SK-N-SH (cell line): ENCODE measurements around the gene SNAP23. TPM values are rescaled to one million over a fixed set of nuclear protein-coding genes. Genes with fewer than 3 reads are reported as not detected.

Source experiments
- CTCF ChIA-PET: fragments of 300-600, 350-600 bp; formaldehyde crosslinking; extraction: SDS; loops from one replicate; lab custom pipeline; 2021; lab: Yijun Ruan, JAX
- POLR2A ChIA-PET: fragments of 350-600 bp; sonication (Branson Sonifier 250); formaldehyde crosslinking; extraction: SDS; loops from one replicate; lab custom pipeline; 2020; ENCODE audit warnings: antibody characterized with exemption, inconsistent platforms; lab: Yijun Ruan, JAX
- DNase-seq: peaks from one replicate; pipeline ENCODE4 v3.0.0; 2012
- H2AFZ ChIP-seq: fragments of 200-600 bp; sonication (generic); 2 replicates; pipeline ENCODE4 v1.8.1; 2016; ENCODE audit warnings: antibody characterized with exemption, mild to moderate bottlenecking, low read depth
- H3F3A ChIP-seq: fragments of 200-600 bp; sonication (generic); replicated peaks from 2 replicates; pipeline ENCODE3; 2016; ENCODE audit warnings: antibody characterized with exemption, mild to moderate bottlenecking; ENCODE audit not compliant: insufficient read depth
- H3K27ac ChIP-seq, 2 experiments: fragments of 200-500 bp in 1 of 2; fragments of 200-600 bp in 1 of 2; sonication (Bioruptor generic) in 1 of 2; sonication (generic), shearing (Covaris generic) in 1 of 2; 2 replicates each; pipeline versions ENCODE4 v1.5.1 to v1.6.1; 2014 to 2016; ENCODE audit warnings: low read depth in 2 of 2, inconsistent platforms in 1 of 2, low read length in 1 of 2, mild to moderate bottlenecking in 1 of 2, mixed read lengths in 1 of 2
- H3K27me3 ChIP-seq: fragments of 200-600 bp; sonication (generic), shearing (Covaris generic); 2 replicates; pipeline ENCODE4 v1.6.1; 2016; ENCODE audit warnings: mixed run types; ENCODE audit not compliant: insufficient read depth
- H3K36me3 ChIP-seq, 2 experiments: fragments of 200-500 bp in 1 of 2; fragments of 200-600 bp in 1 of 2; sonication (Bioruptor generic) in 1 of 2; sonication (generic) in 1 of 2; replicated peaks in 1 of 2; 2 replicates each; pipeline versions ENCODE3 to v1.5.1; 2014 to 2016; ENCODE audit warnings: low read length in 1 of 2, mild to moderate bottlenecking in 1 of 2; ENCODE audit not compliant: insufficient read depth in 2 of 2, control insufficient read depth in 1 of 2
- H3K4me1 ChIP-seq, 2 experiments: fragments of 200-500 bp in 1 of 2; fragments of 200-600 bp in 1 of 2; sonication (Bioruptor generic) in 1 of 2; sonication (generic), shearing (Covaris generic) in 1 of 2; 2 replicates each; pipeline versions ENCODE4 v1.5.1 to v1.6.1; 2014 to 2016; ENCODE audit warnings: low read depth in 1 of 2, low read length in 1 of 2, mixed run types in 1 of 2; ENCODE audit not compliant: insufficient read depth in 2 of 2, control insufficient read depth in 1 of 2
- H3K4me2 ChIP-seq: fragments of 200-600 bp; sonication (generic), shearing (Covaris generic); 2 replicates; pipeline ENCODE4 v1.6.1; 2017; ENCODE audit warnings: mixed run types
- H3K4me3 ChIP-seq, 2 experiments: fragments of 200-500 bp in 1 of 2; fragments of 200-600 bp in 1 of 2; sonication (Bioruptor generic) in 1 of 2; sonication (generic), shearing (Covaris generic) in 1 of 2; 2 replicates each; pipeline versions ENCODE4 v1.5.1 to v1.8.1; 2014 to 2016; ENCODE audit warnings: low read depth in 2 of 2, inconsistent platforms in 1 of 2, low read length in 1 of 2, mild to moderate bottlenecking in 1 of 2, mixed read lengths in 1 of 2, moderate library complexity in 1 of 2
- H3K79me2 ChIP-seq: fragments of 200-600 bp; sonication (generic); 2 replicates; pipeline ENCODE4 v1.8.1; 2017; ENCODE audit warnings: mild to moderate bottlenecking; ENCODE audit not compliant: insufficient read depth
- H3K9ac ChIP-seq: fragments of 200-600 bp; sonication (generic); 2 replicates; pipeline ENCODE4 v1.6.1; 2017; ENCODE audit warnings: mixed run types
- H3K9me2 ChIP-seq: fragments of 200-600 bp; sonication (generic); 2 replicates; pipeline ENCODE4 v1.6.1; 2017; ENCODE audit warnings: mixed run types
- H3K9me3 ChIP-seq: fragments of 200-600 bp; sonication (generic); 2 replicates; pipeline ENCODE4 v1.6.1; 2017; ENCODE audit warnings: mixed run types, mild to moderate bottlenecking, moderate library complexity
- H4K20me1 ChIP-seq: fragments of 200-600 bp; sonication (generic); 2 replicates; pipeline ENCODE4 v1.6.1; 2017; ENCODE audit warnings: mild to moderate bottlenecking, mixed run types; ENCODE audit not compliant: insufficient read depth
- CHD2 ChIP-seq: fragments of 150-350 bp; IDR thresholded peaks from 2 replicates; pipeline ENCODE4 v1.6.1; 2018; ENCODE audit warnings: low read length; ENCODE audit not compliant: partially characterized antibody
- FOXJ3 ChIP-seq: sonication (generic); formaldehyde crosslinking; IDR thresholded peaks from 2 replicates; pipeline ENCODE4 v1.5.1; 2020; ENCODE audit warnings: mild to moderate bottlenecking, missing genetic modification reagents
- FOXM1 ChIP-seq: IDR thresholded peaks from 2 replicates; pipeline ENCODE4 v1.4.0; 2012; ENCODE audit warnings: low read depth, mild to moderate bottlenecking
- GATA2 ChIP-seq: sonication (generic); formaldehyde crosslinking; IDR thresholded peaks from 2 replicates; pipeline ENCODE4 v1.5.0; 2020; ENCODE audit warnings: mild to moderate bottlenecking, missing genetic modification reagents
- JUND ChIP-seq: IDR thresholded peaks from 2 replicates; pipeline ENCODE4 v1.4.0; 2012
- MEF2A ChIP-seq: IDR thresholded peaks from 2 replicates; pipeline ENCODE4 v1.4.0; 2012; ENCODE audit warnings: low read depth, borderline replicate concordance
- NFIC ChIP-seq: IDR thresholded peaks from 2 replicates; pipeline ENCODE4 v1.4.0; 2012; ENCODE audit warnings: borderline replicate concordance
- NRF1 ChIP-seq: IDR thresholded peaks from 2 replicates; pipeline ENCODE4 v1.6.1; 2012; ENCODE audit warnings: low read depth, mild to moderate bottlenecking, low read length
- POLR2AphosphoS5 ChIP-seq: IDR thresholded peaks from 2 replicates; pipeline ENCODE4 v1.6.1; 2012; ENCODE audit warnings: low read depth, low read length
- RAD21 ChIP-seq: IDR thresholded peaks from 2 replicates; pipeline ENCODE4 v1.6.1; 2012; ENCODE audit warnings: mild to moderate bottlenecking, low read length
- RXRA ChIP-seq: IDR thresholded peaks from 2 replicates; pipeline ENCODE4 v1.4.0; 2012; ENCODE audit warnings: low read depth, mild to moderate bottlenecking, borderline replicate concordance
- SMC3 ChIP-seq: IDR thresholded peaks from 2 replicates; pipeline ENCODE4 v1.6.1; 2012; ENCODE audit warnings: low read depth, low read length, improper control_type of control experiment
- YY1 ChIP-seq: IDR thresholded peaks from 2 replicates; pipeline ENCODE4 v1.4.0; 2012; ENCODE audit warnings: low read depth, mild to moderate bottlenecking
- WGBS: methylation state at CpG from one replicate; pipeline ENCODE4 v1.1.6; 2017; ENCODE audit warnings: low lambda C conversion rate; 5-methylcytosine and 5-hydroxymethylcytosine counted together
- polyA plus RNA-seq, 3 experiments: library from polyadenylated mRNA; depleted of rRNA; stranded (reverse); fragments of >200 nt; gene quantifications; 2 replicates each; pipeline ENCODE4 v1.2.3, GENCODE V29; 2012
- TF ChIP-seq, protein P1 (sequence below): IDR thresholded peaks from 2 replicates; pipeline ENCODE4 v1.4.0; 2012; ENCODE audit warnings: low read depth
- TF ChIP-seq, protein P2 (sequence below): IDR thresholded peaks from 2 replicates; pipeline ENCODE4 v1.4.0; 2012; ENCODE audit warnings: low read depth, borderline replicate concordance
- TF ChIP-seq, protein P3 (sequence below): fragments of 150-350 bp; IDR thresholded peaks from 2 replicates; pipeline ENCODE4 v1.6.1; 2016; ENCODE audit warnings: mild to moderate bottlenecking, low read depth, low read length
- TF ChIP-seq, protein P4 (sequence below): IDR thresholded peaks from 2 replicates; pipeline ENCODE4; 2012
- TF ChIP-seq, protein P5 (sequence below): IDR thresholded peaks from 2 replicates; pipeline ENCODE4 v1.6.1; 2012; ENCODE audit warnings: mild to moderate bottlenecking, low read depth, low read length, moderate library complexity

SNAP23 gene
- polyA plus RNA-seq, 1 of the 3 experiments (the other 2 are of a cell fraction) = 39.2 TPM

DNA sequence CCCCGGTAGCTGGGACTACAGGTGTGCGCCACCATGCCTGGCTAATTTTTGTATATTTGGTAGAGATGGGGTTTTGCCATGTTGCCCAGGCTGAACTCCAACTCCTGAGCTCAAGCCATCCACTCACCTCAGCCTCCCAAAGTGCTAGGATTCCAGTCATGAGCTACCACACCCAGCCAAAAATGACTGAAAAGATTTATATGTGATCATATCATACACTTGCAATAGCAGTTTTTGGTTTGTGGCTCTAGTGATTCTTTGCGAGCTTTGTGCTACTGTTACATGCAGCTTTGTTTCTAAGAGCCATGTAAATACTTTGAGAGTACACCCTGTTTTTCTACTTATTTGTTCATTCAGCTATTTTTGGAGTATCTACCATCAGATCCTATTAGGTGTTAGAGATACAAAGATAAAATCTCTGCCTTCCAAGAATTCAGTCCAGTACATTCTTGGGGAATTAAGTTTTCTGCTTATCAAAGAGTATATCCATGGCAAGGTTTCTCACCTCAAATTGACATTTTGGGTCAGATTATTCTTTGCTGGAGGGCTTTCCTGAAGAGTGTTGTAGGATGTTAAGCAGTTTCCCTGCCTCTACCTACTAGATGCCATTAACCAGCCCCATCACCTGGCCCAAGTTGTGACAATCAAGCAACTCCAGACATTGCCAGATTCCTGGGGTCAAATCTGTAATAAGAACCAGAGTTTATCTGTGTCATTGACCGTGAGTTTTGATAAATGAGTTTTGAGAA is 15.0 kb downstream of the SNAP23 start:
- DNase-seq = no peak
- Histone ChIP-seq H4K20me1 (no peaks in the 10 kb centered on the region), H3K27ac (no peak overlapping the region), H2AFZ (no peak overlapping the region), H3K4me2 (no peak overlapping the region), H3K36me3 (peaks cover 5 to 37% of the 10 kb centered on the region in 2 experiments), H3K4me3 (no peak overlapping the region), H3K27me3 (no peaks in the 10 kb centered on the region), H3K79me2 (peaks cover 62% of the 10 kb centered on the region), H3K9me3 (no peaks in the 10 kb centered on the region), H3K9me2 (no peaks in the 10 kb centered on the region), H3K4me1 (peaks cover 2 to 8% of the 10 kb centered on the region in 2 experiments; a peak in 2 of 4 replicates), H3F3A (no peaks in the 10 kb centered on the region), H3K9ac (no peak overlapping the region)
- CTCF ChIA-PET = no interaction called here
- WGBS = 96% methylated on average over 4 of the region's 4 CpGs
- TF ChIP-seq NFIC (no peak), FOXJ3 (CRISPR knock-in tag) (no peak), RXRA (no peak), FOXM1 (no peak), GATA2 (CRISPR knock-in tag) (no peak), JUND (no peak)
- TF ChIP-seq, protein P1, sequence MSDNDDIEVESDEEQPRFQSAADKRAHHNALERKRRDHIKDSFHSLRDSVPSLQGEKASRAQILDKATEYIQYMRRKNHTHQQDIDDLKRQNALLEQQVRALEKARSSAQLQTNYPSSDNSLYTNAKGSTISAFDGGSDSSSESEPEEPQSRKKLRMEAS = no peak
- POLR2A ChIA-PET = no interaction called here

DNA sequence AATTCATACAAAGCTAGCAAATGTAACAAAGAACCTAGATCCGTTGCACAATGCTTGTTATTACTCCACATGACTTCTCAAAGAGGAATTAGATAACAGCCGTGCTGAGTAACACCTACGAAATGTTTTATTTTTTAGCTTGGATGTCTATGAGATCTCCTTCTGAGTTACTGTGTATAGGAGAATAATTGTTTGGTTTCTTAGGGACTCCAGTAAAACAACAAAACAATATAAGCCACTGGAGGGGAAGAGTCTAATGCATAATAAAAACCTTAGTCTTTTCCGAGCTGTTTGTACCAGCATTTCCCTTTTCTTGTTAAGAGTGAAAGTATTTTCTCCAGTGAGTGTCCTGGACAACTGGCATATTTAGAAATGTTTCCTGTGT is 15.6 kb downstream of the SNAP23 start:
- no peak overlapping the region for H3K27ac ChIP-seq
- H3K9me2 ChIP-seq = no peaks in the 10 kb centered on the region
- no peaks in the 10 kb centered on the region for H3K27me3 ChIP-seq
- H4K20me1 ChIP-seq = no peaks in the 10 kb centered on the region
- H3F3A ChIP-seq = no peaks in the 10 kb centered on the region
- no peak for TF ChIP-seq RAD21
- TF ChIP-seq, protein P2, sequence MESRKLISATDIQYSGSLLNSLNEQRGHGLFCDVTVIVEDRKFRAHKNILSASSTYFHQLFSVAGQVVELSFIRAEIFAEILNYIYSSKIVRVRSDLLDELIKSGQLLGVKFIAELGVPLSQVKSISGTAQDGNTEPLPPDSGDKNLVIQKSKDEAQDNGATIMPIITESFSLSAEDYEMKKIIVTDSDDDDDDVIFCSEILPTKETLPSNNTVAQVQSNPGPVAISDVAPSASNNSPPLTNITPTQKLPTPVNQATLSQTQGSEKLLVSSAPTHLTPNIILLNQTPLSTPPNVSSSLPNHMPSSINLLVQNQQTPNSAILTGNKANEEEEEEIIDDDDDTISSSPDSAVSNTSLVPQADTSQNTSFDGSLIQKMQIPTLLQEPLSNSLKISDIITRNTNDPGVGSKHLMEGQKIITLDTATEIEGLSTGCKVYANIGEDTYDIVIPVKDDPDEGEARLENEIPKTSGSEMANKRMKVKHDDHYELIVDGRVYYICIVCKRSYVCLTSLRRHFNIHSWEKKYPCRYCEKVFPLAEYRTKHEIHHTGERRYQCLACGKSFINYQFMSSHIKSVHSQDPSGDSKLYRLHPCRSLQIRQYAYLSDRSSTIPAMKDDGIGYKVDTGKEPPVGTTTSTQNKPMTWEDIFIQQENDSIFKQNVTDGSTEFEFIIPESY = no peak
- TF ChIP-seq RXRA = no peak
- TF ChIP-seq GATA2 (CRISPR knock-in tag) = no peak
- TF ChIP-seq, protein P1 = no peak
- TF ChIP-seq YY1 = no peak
- TF ChIP-seq, protein P3, sequence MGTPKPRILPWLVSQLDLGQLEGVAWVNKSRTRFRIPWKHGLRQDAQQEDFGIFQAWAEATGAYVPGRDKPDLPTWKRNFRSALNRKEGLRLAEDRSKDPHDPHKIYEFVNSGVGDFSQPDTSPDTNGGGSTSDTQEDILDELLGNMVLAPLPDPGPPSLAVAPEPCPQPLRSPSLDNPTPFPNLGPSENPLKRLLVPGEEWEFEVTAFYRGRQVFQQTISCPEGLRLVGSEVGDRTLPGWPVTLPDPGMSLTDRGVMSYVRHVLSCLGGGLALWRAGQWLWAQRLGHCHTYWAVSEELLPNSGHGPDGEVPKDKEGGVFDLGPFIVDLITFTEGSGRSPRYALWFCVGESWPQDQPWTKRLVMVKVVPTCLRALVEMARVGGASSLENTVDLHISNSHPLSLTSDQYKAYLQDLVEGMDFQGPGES = no peak
- TF ChIP-seq, protein P4, sequence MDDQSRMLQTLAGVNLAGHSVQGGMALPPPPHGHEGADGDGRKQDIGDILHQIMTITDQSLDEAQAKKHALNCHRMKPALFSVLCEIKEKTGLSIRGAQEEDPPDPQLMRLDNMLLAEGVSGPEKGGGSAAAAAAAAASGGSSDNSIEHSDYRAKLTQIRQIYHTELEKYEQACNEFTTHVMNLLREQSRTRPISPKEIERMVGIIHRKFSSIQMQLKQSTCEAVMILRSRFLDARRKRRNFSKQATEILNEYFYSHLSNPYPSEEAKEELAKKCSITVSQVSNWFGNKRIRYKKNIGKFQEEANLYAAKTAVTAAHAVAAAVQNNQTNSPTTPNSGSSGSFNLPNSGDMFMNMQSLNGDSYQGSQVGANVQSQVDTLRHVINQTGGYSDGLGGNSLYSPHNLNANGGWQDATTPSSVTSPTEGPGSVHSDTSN = no peak
- no peak for TF ChIP-seq CHD2
- no peak for TF ChIP-seq JUND
- TF ChIP-seq NRF1 = no peak
- TF ChIP-seq, protein P5, sequence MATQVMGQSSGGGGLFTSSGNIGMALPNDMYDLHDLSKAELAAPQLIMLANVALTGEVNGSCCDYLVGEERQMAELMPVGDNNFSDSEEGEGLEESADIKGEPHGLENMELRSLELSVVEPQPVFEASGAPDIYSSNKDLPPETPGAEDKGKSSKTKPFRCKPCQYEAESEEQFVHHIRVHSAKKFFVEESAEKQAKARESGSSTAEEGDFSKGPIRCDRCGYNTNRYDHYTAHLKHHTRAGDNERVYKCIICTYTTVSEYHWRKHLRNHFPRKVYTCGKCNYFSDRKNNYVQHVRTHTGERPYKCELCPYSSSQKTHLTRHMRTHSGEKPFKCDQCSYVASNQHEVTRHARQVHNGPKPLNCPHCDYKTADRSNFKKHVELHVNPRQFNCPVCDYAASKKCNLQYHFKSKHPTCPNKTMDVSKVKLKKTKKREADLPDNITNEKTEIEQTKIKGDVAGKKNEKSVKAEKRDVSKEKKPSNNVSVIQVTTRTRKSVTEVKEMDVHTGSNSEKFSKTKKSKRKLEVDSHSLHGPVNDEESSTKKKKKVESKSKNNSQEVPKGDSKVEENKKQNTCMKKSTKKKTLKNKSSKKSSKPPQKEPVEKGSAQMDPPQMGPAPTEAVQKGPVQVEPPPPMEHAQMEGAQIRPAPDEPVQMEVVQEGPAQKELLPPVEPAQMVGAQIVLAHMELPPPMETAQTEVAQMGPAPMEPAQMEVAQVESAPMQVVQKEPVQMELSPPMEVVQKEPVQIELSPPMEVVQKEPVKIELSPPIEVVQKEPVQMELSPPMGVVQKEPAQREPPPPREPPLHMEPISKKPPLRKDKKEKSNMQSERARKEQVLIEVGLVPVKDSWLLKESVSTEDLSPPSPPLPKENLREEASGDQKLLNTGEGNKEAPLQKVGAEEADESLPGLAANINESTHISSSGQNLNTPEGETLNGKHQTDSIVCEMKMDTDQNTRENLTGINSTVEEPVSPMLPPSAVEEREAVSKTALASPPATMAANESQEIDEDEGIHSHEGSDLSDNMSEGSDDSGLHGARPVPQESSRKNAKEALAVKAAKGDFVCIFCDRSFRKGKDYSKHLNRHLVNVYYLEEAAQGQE = no peak
- TF ChIP-seq POLR2AphosphoS5 = no peak
- no peak for TF ChIP-seq MEF2A
- TF ChIP-seq FOXM1 = no peak
- no peak for TF ChIP-seq SMC3
- TF ChIP-seq, all 33 proteins: peak for 0
- peaks cover 9 to 33% of the 10 kb centered on the region in 2 experiments for H3K36me3 ChIP-seq
- H2AFZ ChIP-seq = no peak overlapping the region
- ChIA-PET POLR2A (no interaction called here), CTCF (no interaction called here)
- H3K4me3 ChIP-seq = no peak overlapping the region
- peaks cover 57% of the 10 kb centered on the region for H3K79me2 ChIP-seq
- WGBS = 91% methylated on average over 4 of the region's 4 CpGs
- H3K9me3 ChIP-seq = no peaks in the 10 kb centered on the region
- peaks cover 2 to 8% of the 10 kb centered on the region in 2 experiments; a peak in 2 of 4 replicates for H3K4me1 ChIP-seq
- H3K9ac ChIP-seq = no peak overlapping the region
- DNase-seq = no peak
- no peak overlapping the region for H3K4me2 ChIP-seq
